K562 (cell line): ENCODE data around the gene EDEM1. TPM values are rescaled to one million over a fixed set of nuclear protein-coding genes. Genes with fewer than 3 reads are reported as not detected.

Source experiments
- BHLHE40 ChIP-seq: IDR thresholded peaks from 2 replicates; pipeline ENCODE4 v1.6.1; 2011; ENCODE audit warnings: low read length, improper control_type of control experiment
- CHCHD3 ChIP-seq: fragments of 250-450 bp; sonication (Bioruptor Pico); IDR thresholded peaks from 2 replicates; pipeline ENCODE4 v2.1.2; 2022; ENCODE audit warnings: mild to moderate bottlenecking
- CXXC5 ChIP-seq: fragments of 250-450 bp; sonication (Bioruptor Pico); IDR thresholded peaks from 2 replicates; pipeline ENCODE4 v1.8.0; 2022; ENCODE audit warnings: inconsistent platforms, mild to moderate bottlenecking, moderate library complexity
- GABPA ChIP-seq: fragments of 200-800 bp; sonication (Bioruptor generic); conservative IDR thresholded peaks from 2 replicates; pipeline ENCODE4 v1.6.1; 2016; ENCODE audit warnings: low read depth, missing genetic modification characterization, missing compliant biosample characterization
- GTF2E2 ChIP-seq: fragments of 200-800 bp; sonication (Bioruptor generic); IDR thresholded peaks from 2 replicates; pipeline ENCODE4 v1.6.1; 2016; ENCODE audit warnings: missing genetic modification characterization, missing compliant biosample characterization
- HEY1 ChIP-seq: fragments of 250-450 bp; sonication (Bioruptor Pico); IDR thresholded peaks from 2 replicates; pipeline ENCODE4 v1.5.0; 2020; ENCODE audit warnings: mild to moderate bottlenecking, moderate library complexity, borderline replicate concordance
- HIVEP1 ChIP-seq: fragments of 250-450 bp; sonication (Bioruptor Pico); IDR thresholded peaks from 2 replicates; pipeline ENCODE4 v1.4.0; 2020; ENCODE audit warnings: mild to moderate bottlenecking
- HMGN3 ChIP-seq: IDR thresholded peaks from 2 replicates; pipeline ENCODE4 v1.6.1; 2011; ENCODE audit warnings: borderline replicate concordance, low read depth, mild to moderate bottlenecking, mixed read lengths, low read length; ENCODE audit not compliant: insufficient read length; ENCODE audit errors: extremely low read depth
- L3MBTL2 ChIP-seq: fragments of 450-650 bp; IDR thresholded peaks from 2 replicates; pipeline ENCODE4 v1.6.1; 2016; ENCODE audit warnings: mild to moderate bottlenecking, moderate library complexity
- NFYB ChIP-seq: IDR thresholded peaks from 2 replicates; pipeline ENCODE4 v1.6.1; 2011; ENCODE audit warnings: mild to moderate bottlenecking, moderate library complexity; ENCODE audit not compliant: insufficient read length; ENCODE audit errors: extremely low read depth
- SMARCC2 ChIP-seq: fragments of 450-650 bp; IDR thresholded peaks from 2 replicates; pipeline ENCODE4 v1.6.1; 2017; ENCODE audit warnings: antibody characterized with exemption, moderate library complexity, mild to moderate bottlenecking, low read depth
- ZNF197 ChIP-seq: fragments of 200-800 bp; sonication (Bioruptor generic); IDR thresholded peaks from 2 replicates; pipeline ENCODE4 v1.6.1; 2016; ENCODE audit warnings: low read depth, missing genetic modification characterization, missing compliant biosample characterization
- ZNF324 ChIP-seq: fragments of 250-450 bp; sonication (Bioruptor Pico); IDR thresholded peaks from 2 replicates; pipeline ENCODE4 v1.4.0; 2020; ENCODE audit warnings: mild to moderate bottlenecking
- ZNF431 ChIP-seq: sonication (generic); formaldehyde crosslinking; IDR thresholded peaks from 2 replicates; pipeline ENCODE4 v1.8.0; 2022; ENCODE audit warnings: mild to moderate bottlenecking, missing genetic modification reagents
- ZNF77 ChIP-seq: fragments of 250-450 bp; sonication (Bioruptor Pico); IDR thresholded peaks from 2 replicates; pipeline ENCODE4 v1.5.0; 2020
- ZSCAN32 ChIP-seq: fragments of 450-650 bp; formaldehyde crosslinking; IDR thresholded peaks from 2 replicates; pipeline ENCODE4 v1.4.0; 2020; ENCODE audit warnings: mild to moderate bottlenecking, moderate library complexity
- ZZZ3 ChIP-seq: fragments of 450-650 bp; IDR thresholded peaks from 2 replicates; pipeline ENCODE4 v1.6.1; 2016; ENCODE audit warnings: antibody characterized with exemption, mild to moderate bottlenecking, moderate library complexity
- polyA plus RNA-seq, 8 experiments: library from polyadenylated mRNA; depleted of rRNA in 4 of 8; stranded (reverse) in 5 of 8; unstranded in 3 of 8; fragments of >200 nt; fragmentation: Nextera tagmentation in 2 of 8; fragmentation: Illumina TruSeq in 1 of 8; extraction: Ambion mirVana in 2 of 8; extraction: Trizol in 1 of 8; gene quantifications; 2 replicates each; pipeline versions ENCODE4 v1.2.1 to v1.2.3, GENCODE V29; 2011 to 2014; ENCODE audit warnings: inconsistent platforms in 1 of 8, missing spikeins in 1 of 8
- total RNA-seq, 7 experiments: library from RNA; depleted of rRNA in 6 of 7; stranded (reverse); fragments of >200 nt in 6 of 7; fragmentation: Illumina TruSeq in 2 of 7; extraction: Trizol in 2 of 7; gene quantifications; 2 replicates each; pipeline versions ENCODE4 v1.2.1 to v1.2.3, GENCODE V29; 2011 to 2021; ENCODE audit warnings: low replicate concordance in 1 of 7
- TF ChIP-seq, protein P1 (sequence below): IDR thresholded peaks from 2 replicates; pipeline ENCODE4 v1.6.1; 2011; ENCODE audit warnings: borderline replicate concordance, low read depth, mild to moderate bottlenecking, moderate library complexity, low read length; ENCODE audit not compliant: insufficient read depth, poor library complexity, severe bottlenecking
- TF ChIP-seq, protein P2 (sequence below): fragments of 450-650 bp; IDR thresholded peaks from 2 replicates; pipeline ENCODE4 v1.6.1; 2017; ENCODE audit warnings: antibody characterized with exemption, mild to moderate bottlenecking
- TF ChIP-seq, protein P3 (sequence below): IDR thresholded peaks from 2 replicates; pipeline ENCODE4 v1.6.1; 2014; ENCODE audit warnings: antibody characterized with exemption

The EDEM1 gene
- total and polyA plus RNA-seq, 9 of the 15 experiments (the other 6 are each of a cell fraction or from before 2014, with no cell fraction given): 6.2 to 36.7 (median 14.3) TPM

- no peak for TF ChIP-seq ZZZ3
- no peak for TF ChIP-seq HIVEP1 (CRISPR knock-in tag)
- no peak for TF ChIP-seq ZNF197 (CRISPR knock-in tag)
- TF ChIP-seq, protein P1, sequence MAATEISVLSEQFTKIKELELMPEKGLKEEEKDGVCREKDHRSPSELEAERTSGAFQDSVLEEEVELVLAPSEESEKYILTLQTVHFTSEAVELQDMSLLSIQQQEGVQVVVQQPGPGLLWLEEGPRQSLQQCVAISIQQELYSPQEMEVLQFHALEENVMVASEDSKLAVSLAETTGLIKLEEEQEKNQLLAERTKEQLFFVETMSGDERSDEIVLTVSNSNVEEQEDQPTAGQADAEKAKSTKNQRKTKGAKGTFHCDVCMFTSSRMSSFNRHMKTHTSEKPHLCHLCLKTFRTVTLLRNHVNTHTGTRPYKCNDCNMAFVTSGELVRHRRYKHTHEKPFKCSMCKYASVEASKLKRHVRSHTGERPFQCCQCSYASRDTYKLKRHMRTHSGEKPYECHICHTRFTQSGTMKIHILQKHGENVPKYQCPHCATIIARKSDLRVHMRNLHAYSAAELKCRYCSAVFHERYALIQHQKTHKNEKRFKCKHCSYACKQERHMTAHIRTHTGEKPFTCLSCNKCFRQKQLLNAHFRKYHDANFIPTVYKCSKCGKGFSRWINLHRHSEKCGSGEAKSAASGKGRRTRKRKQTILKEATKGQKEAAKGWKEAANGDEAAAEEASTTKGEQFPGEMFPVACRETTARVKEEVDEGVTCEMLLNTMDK: no peak
- TF ChIP-seq GABPA (tag): peak; percentile 74
- TF ChIP-seq SMARCC2: peak; percentile 93
- peak; percentile 57; the same call in 1 of the 2 replicates for TF ChIP-seq BHLHE40
- no peak for TF ChIP-seq HMGN3
- peak; percentile 10; the same call in 1 of the 2 replicates for TF ChIP-seq L3MBTL2
- peak; percentile 17; the same call in 1 of the 2 replicates for TF ChIP-seq HEY1
- no peak for TF ChIP-seq ZNF77 (CRISPR knock-in tag)
- no peak for TF ChIP-seq ZNF324 (CRISPR knock-in tag)
- TF ChIP-seq GTF2E2 (tag): no peak
- TF ChIP-seq ZNF431 (CRISPR knock-in tag): no peak
- TF ChIP-seq, protein P2, sequence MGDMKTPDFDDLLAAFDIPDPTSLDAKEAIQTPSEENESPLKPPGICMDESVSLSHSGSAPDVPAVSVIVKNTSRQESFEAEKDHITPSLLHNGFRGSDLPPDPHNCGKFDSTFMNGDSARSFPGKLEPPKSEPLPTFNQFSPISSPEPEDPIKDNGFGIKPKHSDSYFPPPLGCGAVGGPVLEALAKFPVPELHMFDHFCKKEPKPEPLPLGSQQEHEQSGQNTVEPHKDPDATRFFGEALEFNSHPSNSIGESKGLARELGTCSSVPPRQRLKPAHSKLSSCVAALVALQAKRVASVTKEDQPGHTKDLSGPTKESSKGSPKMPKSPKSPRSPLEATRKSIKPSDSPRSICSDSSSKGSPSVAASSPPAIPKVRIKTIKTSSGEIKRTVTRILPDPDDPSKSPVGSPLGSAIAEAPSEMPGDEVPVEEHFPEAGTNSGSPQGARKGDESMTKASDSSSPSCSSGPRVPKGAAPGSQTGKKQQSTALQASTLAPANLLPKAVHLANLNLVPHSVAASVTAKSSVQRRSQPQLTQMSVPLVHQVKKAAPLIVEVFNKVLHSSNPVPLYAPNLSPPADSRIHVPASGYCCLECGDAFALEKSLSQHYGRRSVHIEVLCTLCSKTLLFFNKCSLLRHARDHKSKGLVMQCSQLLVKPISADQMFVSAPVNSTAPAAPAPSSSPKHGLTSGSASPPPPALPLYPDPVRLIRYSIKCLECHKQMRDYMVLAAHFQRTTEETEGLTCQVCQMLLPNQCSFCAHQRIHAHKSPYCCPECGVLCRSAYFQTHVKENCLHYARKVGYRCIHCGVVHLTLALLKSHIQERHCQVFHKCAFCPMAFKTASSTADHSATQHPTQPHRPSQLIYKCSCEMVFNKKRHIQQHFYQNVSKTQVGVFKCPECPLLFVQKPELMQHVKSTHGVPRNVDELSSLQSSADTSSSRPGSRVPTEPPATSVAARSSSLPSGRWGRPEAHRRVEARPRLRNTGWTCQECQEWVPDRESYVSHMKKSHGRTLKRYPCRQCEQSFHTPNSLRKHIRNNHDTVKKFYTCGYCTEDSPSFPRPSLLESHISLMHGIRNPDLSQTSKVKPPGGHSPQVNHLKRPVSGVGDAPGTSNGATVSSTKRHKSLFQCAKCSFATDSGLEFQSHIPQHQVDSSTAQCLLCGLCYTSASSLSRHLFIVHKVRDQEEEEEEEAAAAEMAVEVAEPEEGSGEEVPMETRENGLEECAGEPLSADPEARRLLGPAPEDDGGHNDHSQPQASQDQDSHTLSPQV: peak; percentile 73; the same call in 1 of the 2 replicates
- no peak for TF ChIP-seq ZSCAN32
- peak; percentile 74 for TF ChIP-seq CXXC5
- TF ChIP-seq NFYB: no peak
- no peak for TF ChIP-seq CHCHD3 (CRISPR knock-in tag)
- TF ChIP-seq, protein P3, sequence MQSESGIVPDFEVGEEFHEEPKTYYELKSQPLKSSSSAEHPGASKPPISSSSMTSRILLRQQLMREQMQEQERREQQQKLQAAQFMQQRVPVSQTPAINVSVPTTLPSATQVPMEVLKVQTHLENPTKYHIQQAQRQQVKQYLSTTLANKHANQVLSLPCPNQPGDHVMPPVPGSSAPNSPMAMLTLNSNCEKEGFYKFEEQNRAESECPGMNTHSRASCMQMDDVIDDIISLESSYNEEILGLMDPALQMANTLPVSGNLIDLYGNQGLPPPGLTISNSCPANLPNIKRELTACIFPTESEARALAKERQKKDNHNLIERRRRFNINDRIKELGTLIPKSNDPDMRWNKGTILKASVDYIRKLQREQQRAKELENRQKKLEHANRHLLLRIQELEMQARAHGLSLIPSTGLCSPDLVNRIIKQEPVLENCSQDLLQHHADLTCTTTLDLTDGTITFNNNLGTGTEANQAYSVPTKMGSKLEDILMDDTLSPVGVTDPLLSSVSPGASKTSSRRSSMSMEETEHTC: peak; percentile 99
These were observed 7.4 kb downstream of the EDEM1 start (continued) for GRCh38 chr3:5194801-5195509.
